Fibroblast of skin of abdomen (primary cell): Measurements from ENCODE around the gene CHRDL1.
"Not testable (repeated sequence)": the region's sequence is repeated elsewhere in the genome, so short reads cannot be mapped to it uniquely, and the experiment has no call there.

Experiments used
- DNase-seq: peaks from one replicate; pipeline ENCODE4 v3.0.0-alpha.2; 2013

The CHRDL1 gene

GRCh38 chrX:110654280-110654679, 141.3 kb downstream of the CHRDL1 start:
- DNase-seq, result not testable (repeated sequence)

GRCh38 chrX:110646386-110646785, 149.2 kb downstream of the CHRDL1 start:
- no peak for DNase-seq
